Activated naive CD4-positive, alpha-beta T cell treated with anti-CD3 and anti-CD28 coated beads, Interleukin-2, amount 50 U/mL, for 16 hours (primary cell): ENCODE measurements around the gene HOXA6.

ENCODE experiments used
- DNase-seq: peaks from one replicate; pipeline ENCODE4 v3.0.0-alpha.2; 2020

HOXA6 gene

GRCh38 chr7:27149842-27150567 is 2.4 kb upstream of the HOXA6 start:
- DNase-seq, result no peak

- DNase-seq, result no peak
These were observed 1.4 kb upstream of the HOXA6 start for GRCh38 chr7:27148756-27149641.

- no peak for DNase-seq
These were observed 619 bp upstream of the HOXA6 start for GRCh38 chr7:27148031-27148755.

GRCh38 chr7:27146491-27147198 is 929 bp downstream of the HOXA6 start:
- DNase-seq, result no peak

- DNase-seq, result no peak
These were observed 1.6 kb downstream of the HOXA6 start for GRCh38 chr7:27145914-27146412.

- no peak for DNase-seq
These were observed 2.2 kb downstream of the HOXA6 start for GRCh38 chr7:27145165-27145913.

GRCh38 chr7:27144781-27145164 is 2.8 kb downstream of the HOXA6 start:
- DNase-seq, result no peak

GRCh38 chr7:27143950-27144780 is 3.4 kb downstream of the HOXA6 start:
- DNase-seq, result no peak

GRCh38 chr7:27143023-27143949 is 4.3 kb downstream of the HOXA6 start, which contains the start of gene HOXA5:
TSS of gene HOXA5 (minus strand) at chr7:27143681. CDS start at chr7:27143607, 74 bp downstream.
- no peak for DNase-seq

GRCh38 chr7:27142580-27143022 is 5.0 kb downstream of the HOXA6 start:
- DNase-seq, result no peak

GRCh38 chr7:27141923-27142579 is 5.5 kb downstream of the HOXA6 start:
- no peak for DNase-seq

GRCh38 chr7:27141137-27141922 is 6.2 kb downstream of the HOXA6 start:
- DNase-seq, result no peak

- no peak for DNase-seq
These were observed 7.3 kb downstream of the HOXA6 start for GRCh38 chr7:27140126-27140857.

GRCh38 chr7:27139334-27140125 is 8.0 kb downstream of the HOXA6 start:
- DNase-seq, result no peak

- no peak for DNase-seq
These were observed 8.6 kb downstream of the HOXA6 start for GRCh38 chr7:27138985-27139333.

- no peak for DNase-seq
These were observed 9.1 kb downstream of the HOXA6 start for GRCh38 chr7:27138472-27138871.
